Omental fat pad (tissue), 4 donors: ENCODE data around the gene HTR2B. TPM values are rescaled to one million over a fixed set of nuclear protein-coding genes. Genes with fewer than 3 reads are reported as not detected.

Experiments used
- ATAC-seq: fragments of 150-250 bp; one replicate; pipeline ENCODE4 v1.9.1; 2016; ENCODE audit warnings: mild to moderate bottlenecking, moderate library complexity; ENCODE audit not compliant: low FRiP score
- DNase-seq: peaks from one replicate; pipeline ENCODE4 v3.0.0-alpha.2; 2019; ENCODE audit warnings: low spot score
- total RNA-seq, 4 donors: library from RNA; depleted of rRNA; stranded (reverse); fragments of >200 nt; gene quantifications; one replicate each; pipeline ENCODE4 v1.1.0, GENCODE V29; 2016
- TF ChIP-seq, protein P1 (sequence below), 3 donors: fragments of 450-650 bp; IDR thresholded peaks; one replicate each; pipeline ENCODE4 v1.5.1; 2016 to 2017; ENCODE audit warnings: antibody characterized with exemption in 3 of 3, mild to moderate bottlenecking in 3 of 3, moderate library complexity in 2 of 3

Gene HTR2B
- total RNA-seq, 4 donors from 2014 or later: 0.37 to 1.5 (median 0.87) TPM

DNA sequence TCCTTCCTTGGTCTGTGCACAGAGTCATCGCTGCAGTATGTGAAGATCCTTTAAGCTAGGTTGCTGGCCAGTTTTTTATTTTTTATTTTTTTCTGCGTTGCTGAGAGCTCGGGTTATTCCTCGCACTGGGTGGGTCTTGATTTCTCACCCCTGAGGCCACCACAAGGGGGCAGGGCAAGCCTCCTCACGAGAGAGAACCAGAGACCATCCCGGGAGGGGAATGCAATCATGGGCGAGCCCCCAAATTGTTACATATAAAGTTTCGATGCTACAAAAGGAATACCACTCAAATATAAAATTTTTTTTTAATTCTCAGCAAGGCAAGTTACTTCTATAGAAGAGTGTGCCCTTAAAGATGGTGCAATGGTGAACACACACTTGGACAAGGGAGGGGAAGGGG, 24.9 kb downstream of the HTR2B start:
- ATAC-seq: no peak
- TF ChIP-seq, protein P1, sequence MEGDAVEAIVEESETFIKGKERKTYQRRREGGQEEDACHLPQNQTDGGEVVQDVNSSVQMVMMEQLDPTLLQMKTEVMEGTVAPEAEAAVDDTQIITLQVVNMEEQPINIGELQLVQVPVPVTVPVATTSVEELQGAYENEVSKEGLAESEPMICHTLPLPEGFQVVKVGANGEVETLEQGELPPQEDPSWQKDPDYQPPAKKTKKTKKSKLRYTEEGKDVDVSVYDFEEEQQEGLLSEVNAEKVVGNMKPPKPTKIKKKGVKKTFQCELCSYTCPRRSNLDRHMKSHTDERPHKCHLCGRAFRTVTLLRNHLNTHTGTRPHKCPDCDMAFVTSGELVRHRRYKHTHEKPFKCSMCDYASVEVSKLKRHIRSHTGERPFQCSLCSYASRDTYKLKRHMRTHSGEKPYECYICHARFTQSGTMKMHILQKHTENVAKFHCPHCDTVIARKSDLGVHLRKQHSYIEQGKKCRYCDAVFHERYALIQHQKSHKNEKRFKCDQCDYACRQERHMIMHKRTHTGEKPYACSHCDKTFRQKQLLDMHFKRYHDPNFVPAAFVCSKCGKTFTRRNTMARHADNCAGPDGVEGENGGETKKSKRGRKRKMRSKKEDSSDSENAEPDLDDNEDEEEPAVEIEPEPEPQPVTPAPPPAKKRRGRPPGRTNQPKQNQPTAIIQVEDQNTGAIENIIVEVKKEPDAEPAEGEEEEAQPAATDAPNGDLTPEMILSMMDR (IDR thresholded peaks at IDR 0.05): no peak

DNA sequence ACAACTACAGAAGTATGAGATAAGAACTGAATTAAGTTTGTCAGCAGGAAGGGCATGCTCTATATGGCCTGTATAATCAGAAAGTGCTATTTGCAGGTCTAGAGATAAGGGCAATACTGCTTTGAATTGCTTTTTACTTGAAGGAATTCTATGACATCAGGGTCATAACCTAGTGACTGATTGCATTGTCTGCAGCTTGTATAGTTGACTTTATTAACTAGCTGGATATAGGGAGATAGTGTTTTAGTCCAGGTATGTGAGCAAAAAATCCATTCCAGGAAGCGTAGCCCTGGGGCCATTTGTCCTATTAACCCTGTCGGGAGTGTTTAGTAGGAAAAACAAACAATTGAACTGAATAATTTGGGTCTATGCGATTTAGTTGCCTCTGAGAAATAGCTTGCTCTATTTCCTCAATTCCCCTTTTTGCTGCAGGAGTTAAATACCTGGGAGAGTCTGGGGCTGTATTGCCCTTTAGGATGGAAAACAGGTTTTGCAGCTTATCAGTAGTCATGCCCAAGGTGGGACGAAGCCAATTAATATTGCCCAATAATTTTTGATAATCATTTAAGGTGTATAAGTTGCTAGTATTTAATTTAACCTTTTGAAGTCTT, 30.0 kb downstream of the HTR2B start:
- no peak for DNase-seq
- TF ChIP-seq, protein P1 (IDR thresholded peaks at IDR 0.05): no peak
- no peak for ATAC-seq

More for the DNA sequence above, 24.9 kb downstream of the HTR2B start:
- no peak for DNase-seq

DNA sequence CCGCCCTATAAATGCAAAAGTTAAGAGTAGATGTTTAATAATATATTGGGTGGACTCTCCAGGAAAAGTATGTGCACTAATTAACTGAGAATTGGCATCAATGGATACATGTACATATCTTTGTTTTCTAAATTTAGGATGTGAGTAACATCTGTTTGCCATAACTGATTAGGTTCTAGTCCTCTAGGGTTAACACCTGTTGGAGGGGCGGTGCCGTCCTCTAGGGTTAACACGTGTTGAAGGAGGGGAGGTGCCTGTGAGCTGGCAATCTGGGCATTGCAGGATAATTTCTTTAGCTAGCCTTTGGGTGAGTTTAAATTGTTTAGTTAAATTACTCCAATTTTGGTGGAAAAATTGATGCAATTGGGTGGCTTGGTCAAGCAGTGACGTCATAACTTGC, 30.9 kb downstream of the HTR2B start:
- no peak for DNase-seq
- no peak for ATAC-seq
- TF ChIP-seq, protein P1 (IDR thresholded peaks at IDR 0.05): no peak

DNA sequence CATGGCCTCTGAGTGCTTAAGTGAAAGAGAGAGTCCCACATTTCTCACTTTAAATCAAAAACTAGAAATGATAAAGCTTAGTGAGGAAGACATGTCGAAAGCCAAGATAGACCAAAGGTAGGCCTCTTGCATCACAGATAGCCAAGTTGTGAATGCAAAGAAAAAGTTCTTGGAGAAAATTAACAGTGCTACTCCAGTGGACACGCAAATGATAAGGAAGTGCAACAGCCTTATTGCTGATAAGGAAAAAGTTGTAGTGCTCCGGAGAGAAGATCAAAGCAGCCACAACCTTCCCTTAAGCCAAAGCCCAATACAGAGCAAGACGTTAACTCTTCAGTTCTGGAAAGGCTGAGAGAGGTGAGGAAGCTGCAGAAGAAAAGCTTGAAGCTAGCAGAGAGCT, 36.1 kb downstream of the HTR2B start:
- no peak for DNase-seq
- ATAC-seq: no peak
- TF ChIP-seq, protein P1 (IDR thresholded peaks at IDR 0.05): no peak

DNA sequence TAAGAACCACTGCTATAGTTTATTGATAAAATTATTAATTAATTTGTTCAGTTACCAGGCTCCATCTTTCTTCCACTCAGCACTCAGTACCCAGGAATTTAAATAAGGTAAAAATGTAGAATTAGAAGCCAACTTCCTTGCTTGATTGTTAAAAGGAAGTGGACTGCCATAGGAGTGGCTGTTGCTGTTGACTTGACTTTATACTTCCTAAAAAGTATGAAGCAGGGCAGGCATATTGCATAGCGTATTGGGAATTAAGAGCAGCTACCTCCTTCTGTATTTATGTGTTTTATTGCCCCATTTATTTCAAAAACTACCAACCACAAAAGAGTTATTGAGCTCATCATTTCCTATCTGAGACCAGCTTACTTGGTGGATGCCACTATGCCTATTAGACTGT, 40.3 kb downstream of the HTR2B start:
- no peak for ATAC-seq
- TF ChIP-seq, protein P1 (IDR thresholded peaks at IDR 0.05): no peak

DNA sequence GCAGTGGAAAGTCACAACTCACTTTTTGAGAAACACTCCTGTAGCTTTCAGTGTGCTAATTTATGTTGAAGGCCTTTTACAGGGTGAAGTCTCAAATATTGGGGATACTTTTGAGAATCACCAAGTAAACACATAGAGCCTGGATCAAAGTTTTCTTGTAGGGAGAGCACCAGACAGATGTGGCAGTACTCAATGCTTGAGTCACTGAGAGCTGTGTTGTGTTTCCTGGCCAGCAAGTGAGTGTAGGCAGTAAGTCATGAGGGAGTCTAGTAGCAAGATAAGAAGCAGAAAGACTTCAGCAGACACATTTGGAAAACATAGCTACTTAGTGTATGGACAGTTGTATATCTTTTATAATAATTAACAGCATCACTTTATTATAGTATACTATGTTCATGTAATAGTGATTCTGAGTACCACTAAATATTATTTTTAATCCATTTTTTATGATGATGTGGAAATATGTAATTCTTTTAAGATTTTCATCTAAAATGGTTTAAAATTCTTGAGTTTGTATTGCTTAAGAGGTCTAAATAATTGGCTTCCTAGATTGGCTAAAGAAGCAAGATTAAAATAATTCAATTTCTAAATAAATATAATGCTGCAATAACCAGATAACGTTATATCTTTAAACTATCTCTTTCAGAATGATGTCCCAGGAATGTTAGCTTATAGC, 55.3 kb downstream of the HTR2B start:
- TF ChIP-seq, protein P1 (IDR thresholded peaks at IDR 0.05): no peak
- ATAC-seq: no peak
- DNase-seq: no peak

More for the DNA sequence above, 40.3 kb downstream of the HTR2B start:
- no peak for DNase-seq
